Glutamatergic neuron (in vitro differentiated cells): Measurements from ENCODE around the gene MFSD11. TPM values are rescaled to one million over a fixed set of nuclear protein-coding genes. Genes with fewer than 3 reads are reported as not detected.

ENCODE experiments used
- DNase-seq: peaks from one replicate; pipeline ENCODE4 v3.0.0; 2022
- H3K27ac Mint-ChIP-seq: one replicate; pipeline ENCODE4 v1.8.0; 2020; ENCODE audit warnings: mild to moderate bottlenecking, mixed read lengths, inconsistent platforms; ENCODE audit not compliant: unreplicated experiment
- H3K27me3 Mint-ChIP-seq: one replicate; pipeline ENCODE4 v1.8.0; 2020; ENCODE audit warnings: mild to moderate bottlenecking, moderate library complexity, mixed read lengths, inconsistent platforms; ENCODE audit not compliant: unreplicated experiment
- H3K36me3 Mint-ChIP-seq: one replicate; pipeline ENCODE4 v1.8.0; 2020; ENCODE audit warnings: mild to moderate bottlenecking, mixed read lengths, inconsistent platforms; ENCODE audit not compliant: unreplicated experiment
- H3K4me1 Mint-ChIP-seq: one replicate; pipeline ENCODE4 v1.8.0; 2020; ENCODE audit warnings: mild to moderate bottlenecking, low read depth, mixed read lengths, inconsistent platforms; ENCODE audit not compliant: unreplicated experiment
- H3K4me3 Mint-ChIP-seq: one replicate; pipeline ENCODE4 v1.8.0; 2020; ENCODE audit warnings: mild to moderate bottlenecking, mixed read lengths, inconsistent platforms; ENCODE audit not compliant: unreplicated experiment
- H3K9me3 Mint-ChIP-seq: one replicate; pipeline ENCODE4 v1.8.0; 2020; ENCODE audit warnings: mild to moderate bottlenecking, moderate library complexity, mixed read lengths, inconsistent platforms; ENCODE audit not compliant: unreplicated experiment
- CTCF ChIP-seq: fragments of 200-600 bp; sonication (generic); IDR thresholded peaks from one replicate; pipeline ENCODE4 v1.5.0; 2021; ENCODE audit not compliant: partially characterized antibody, unreplicated experiment
- total RNA-seq: library from RNA; stranded (reverse); fragmentation: NEBNext Ultra II Directional; extraction: Animal tissue kit (Norgen Biotek cat#: 25700); gene quantifications from one replicate; pipeline ENCODE4 v1.2.1, GENCODE V29; 2021; ENCODE audit not compliant: unreplicated experiment

Gene MFSD11
- total RNA-seq, 1 donor from 2014 or later = 33.7 TPM

GRCh38 chr17:76758570-76758969, 20.7 kb downstream of the MFSD11 start:
- H3K4me3 Mint-ChIP-seq = no peak overlapping the region
- no peak for TF ChIP-seq CTCF
- H3K36me3 Mint-ChIP-seq = no peaks in the 10 kb centered on the region
- H3K27ac Mint-ChIP-seq = no peak overlapping the region
- no peaks in the 10 kb centered on the region for H3K27me3 Mint-ChIP-seq
- no peaks in the 10 kb centered on the region for H3K9me3 Mint-ChIP-seq
- no peaks in the 10 kb centered on the region for H3K4me1 Mint-ChIP-seq
- no peak for DNase-seq

DNA sequence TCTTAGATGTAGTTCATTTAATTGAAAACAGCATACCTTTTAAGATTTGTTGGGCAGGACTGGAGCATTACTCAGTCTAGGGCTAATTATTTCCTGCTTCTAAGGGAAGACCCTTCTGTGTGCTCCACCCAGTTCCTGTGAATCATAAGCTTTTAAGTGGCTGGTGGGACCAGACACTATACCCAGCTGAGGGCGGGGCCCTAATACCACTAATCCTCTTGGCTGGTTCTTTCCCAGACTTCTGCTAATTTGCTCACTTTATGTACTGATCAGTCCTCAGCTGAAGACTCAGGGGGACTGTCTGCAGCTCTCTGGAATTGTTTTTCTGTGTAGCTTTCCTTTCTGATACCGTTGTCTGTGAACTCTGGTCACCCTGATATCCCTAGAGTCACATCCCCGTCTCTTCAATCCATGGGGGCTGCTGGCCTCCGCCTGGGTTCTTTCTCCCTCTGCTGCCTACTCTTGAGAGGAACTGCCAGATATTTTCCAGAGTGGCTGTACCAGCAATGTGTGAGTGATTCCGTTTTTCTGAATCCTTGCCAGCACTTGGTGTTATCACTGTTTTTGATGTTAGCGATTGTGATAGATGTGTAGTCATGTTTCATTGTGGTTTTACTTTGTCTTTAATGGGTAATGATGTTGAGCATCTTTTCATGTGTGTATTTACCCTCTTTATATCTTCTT, 35.1 kb downstream of the MFSD11 start:
- H3K4me1 Mint-ChIP-seq = peaks cover 4% of the 10 kb centered on the region
- DNase-seq = no peak
- no peak overlapping the region for H3K27ac Mint-ChIP-seq
- peaks cover 1% of the 10 kb centered on the region for H3K9me3 Mint-ChIP-seq
- no peak overlapping the region for H3K4me3 Mint-ChIP-seq
- no peaks in the 10 kb centered on the region for H3K27me3 Mint-ChIP-seq
- H3K36me3 Mint-ChIP-seq = peaks cover 5% of the 10 kb centered on the region
- TF ChIP-seq CTCF = no peak

- peaks cover 1% of the 10 kb centered on the region for H3K27me3 Mint-ChIP-seq
- no peak for TF ChIP-seq CTCF
- peaks cover 3% of the 10 kb centered on the region for H3K9me3 Mint-ChIP-seq
- no peak overlapping the region for H3K4me3 Mint-ChIP-seq
- no peak for DNase-seq
- peaks cover 5% of the 10 kb centered on the region for H3K36me3 Mint-ChIP-seq
- H3K27ac Mint-ChIP-seq = no peak overlapping the region
- H3K4me1 Mint-ChIP-seq = peaks cover 4% of the 10 kb centered on the region
Measured at GRCh38 chr17:76775021-76775600, 37.2 kb downstream of the MFSD11 start.

GRCh38 chr17:76781056-76781982, 43.4 kb downstream of the MFSD11 start:
- no peak for DNase-seq
- Mint-ChIP-seq H3K27ac (no peak overlapping the region), H3K27me3 (peaks cover 1% of the 10 kb centered on the region), H3K36me3 (no peaks in the 10 kb centered on the region), H3K4me1 (no peaks in the 10 kb centered on the region), H3K4me3 (no peak overlapping the region), H3K9me3 (peaks cover 3% of the 10 kb centered on the region)
- no peak for TF ChIP-seq CTCF
